Fibroblast of the aortic adventitia (primary cell): Measurements from ENCODE around the gene FAM78A. TPM values are rescaled to one million over a fixed set of nuclear protein-coding genes. Genes with fewer than 3 reads are reported as not detected.

Source experiments
- DNase-seq: peaks from one replicate; pipeline ENCODE4 v3.0.0-alpha.2; 2010; ENCODE audit warnings: low read depth
- H3K4me3 ChIP-seq: 2 replicates; pipeline ENCODE4 v1.5.1; 2011; ENCODE audit warnings: low read depth, mild to moderate bottlenecking, control low read depth, low read length, moderate library complexity
- CTCF ChIP-seq: IDR thresholded peaks from 2 replicates; pipeline ENCODE4 v1.5.1; 2011; ENCODE audit warnings: mild to moderate bottlenecking, low read length, control low read depth, inconsistent platforms; ENCODE audit not compliant: insufficient read depth
- total RNA-seq: library from RNA; depleted of rRNA; stranded (reverse); fragments of >200 nt; gene quantifications from 2 replicates; pipeline ENCODE4 v1.2.3, GENCODE V29; 2012; ENCODE audit warnings: low replicate concordance

The FAM78A gene
- total RNA-seq, 1 donor: 0.36 TPM

GRCh38 chr9:131296460-131296859, 20.1 kb upstream of the FAM78A start:
- no peak for DNase-seq
- no peak for TF ChIP-seq CTCF
- no peak overlapping the region for H3K4me3 ChIP-seq

GRCh38 chr9:131292937-131293336, 16.6 kb upstream of the FAM78A start:
- H3K4me3 ChIP-seq: no peak overlapping the region
- TF ChIP-seq CTCF: no peak
- no peak for DNase-seq

- TF ChIP-seq CTCF: no peak
- DNase-seq: no peak
- H3K4me3 ChIP-seq: no peak overlapping the region
Measured at GRCh38 chr9:131291795-131292315, 15.5 kb upstream of the FAM78A start.

GRCh38 chr9:131290767-131291370, 14.6 kb upstream of the FAM78A start:
- no peak for DNase-seq
- peak overlapping the region; percentile 69 for H3K4me3 ChIP-seq
- TF ChIP-seq CTCF: no peak

GRCh38 chr9:131290036-131290766, 13.9 kb upstream of the FAM78A start:
- peak; percentile 14 for DNase-seq
- peak overlapping the region; percentile 69 for H3K4me3 ChIP-seq
- no peak for TF ChIP-seq CTCF

- H3K4me3 ChIP-seq: peak within 1 kb of the TSS; percentile 69
- TF ChIP-seq CTCF: no peak
- peak; percentile 76 for DNase-seq
Measured at GRCh38 chr9:131289301-131290035, 13.2 kb upstream of the FAM78A start, which contains the start of gene PLPP7. Gene PLPP7 (plus strand): TSS chr9:131289723. CDS start chr9:131289998, 275 bp downstream.
